ENCODE measurements around the gene EIF3F. TPM values are rescaled to one million over a fixed set of nuclear protein-coding genes. Genes with fewer than 3 reads are reported as not detected.

EIF3F gene
- total and polyA plus RNA-seq, 2 of the 8 experiments (the other 6 are each of a cell fraction or from before 2014, with no cell fraction given): 222 to 388 TPM

DNA sequence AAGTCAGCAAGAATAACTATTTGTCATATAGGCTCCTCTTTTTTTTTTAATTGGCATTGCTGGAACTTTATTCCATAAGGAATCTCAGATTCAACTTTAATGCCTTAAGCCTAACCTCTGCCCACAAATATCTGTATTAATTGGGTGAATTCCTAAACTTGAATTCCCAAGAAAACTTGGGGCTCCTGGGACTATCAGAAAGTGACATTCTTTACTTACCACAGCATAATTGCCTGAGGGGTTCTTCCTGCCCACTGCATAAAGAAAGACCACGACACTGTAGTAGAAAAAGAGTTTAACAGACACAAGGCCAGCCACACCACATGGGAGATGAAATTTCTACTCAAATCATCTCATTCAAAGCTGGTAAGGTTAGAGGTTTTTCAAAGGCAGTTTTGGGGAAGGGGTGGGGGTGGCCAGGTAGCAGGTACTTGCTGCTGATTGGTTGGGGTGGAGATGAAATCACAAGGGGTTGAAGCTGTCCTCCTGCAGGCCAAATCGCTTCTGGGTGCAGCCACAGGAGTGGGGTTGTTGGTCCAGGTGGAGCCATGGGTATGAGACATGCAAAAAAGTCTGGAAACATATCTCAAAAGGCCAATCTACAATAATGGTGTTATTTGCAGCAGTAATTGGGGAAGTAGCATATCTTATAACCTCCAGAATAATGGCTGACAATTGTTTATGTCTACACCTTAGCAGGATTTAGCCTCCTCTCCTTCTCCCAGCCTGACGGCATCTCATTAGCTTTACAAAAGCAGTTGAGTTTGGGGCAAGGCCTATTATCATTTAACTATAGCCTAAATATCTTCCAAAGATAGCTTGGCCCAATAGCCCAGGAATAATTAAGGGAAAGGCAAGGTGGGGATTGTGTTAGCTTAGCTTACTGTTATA, 17.1 kb upstream of the EIF3F start:
- peak overlapping the region; percentile 59 for H4K91ac ChIP-seq (replicated peaks; ENCODE audit: insufficient read length, low read length)
- H2BK20ac ChIP-seq (ENCODE audit: low read length): no peak overlapping the region; the same call in 1 of the 2 replicates
- no peak overlapping the region for H3K27ac ChIP-seq (ENCODE audit: low read depth, low read length)
- H3K18ac ChIP-seq (ENCODE audit: extremely low read depth, low read length): peak overlapping the region; percentile 66; the same call in 1 of the 2 replicates
- H2BK15ac ChIP-seq (ENCODE audit: low read length): no peak overlapping the region
- DNase-seq (ENCODE audit: low read depth in 1 of 2, low spot score in 2 of 2): peak in 1 of 2 experiments; percentile 21
- no peaks in the 10 kb centered on the region for H3K79me2 ChIP-seq (ENCODE audit: control insufficient read depth in 1 of 2, insufficient read depth in 2 of 2, low read length in 2 of 2)
- 0 out of 2 replicates have a peak overlapping the region, but pooled peaks have one; percentile 51 for H2BK12ac ChIP-seq (ENCODE audit: low read depth, low read length)
- H3K36me3 ChIP-seq (ENCODE audit: control insufficient read depth in 2 of 4, insufficient read depth in 4 of 4, low read length in 3 of 4): no peaks in the 10 kb centered on the region
- H4K20me1 ChIP-seq (replicated peaks in 1 of 2; ENCODE audit: control insufficient read depth in 1 of 2, insufficient read depth in 2 of 2, low read length in 2 of 2): no peaks in the 10 kb centered on the region
- CTCF ChIA-PET (ENCODE audit: partially characterized antibody): interaction anchor here (1.1 to 2.1 kb wide), 5 partner anchors 16 to 65 kb away, joined by 3 to 5 read pairs (median 3); no protein-coding TSS in a partner anchor
- no peak overlapping the region for H2BK120ac ChIP-seq (replicated peaks; ENCODE audit: low read depth, low read length)
- no peak overlapping the region for H3K4ac ChIP-seq (replicated peaks; ENCODE audit: insufficient read length, low read depth, low read length)
- H3K23me2 ChIP-seq (ENCODE audit: low read depth, low read length): no peaks in the 10 kb centered on the region
- H3K79me1 ChIP-seq (ENCODE audit: low read depth, low read length): no peaks in the 10 kb centered on the region
- no peak overlapping the region for H3K56ac ChIP-seq (replicated peaks; ENCODE audit: insufficient read length, low read depth, low read length)
- H3K4me1 ChIP-seq (replicated peaks in 1 of 4; ENCODE audit: control insufficient read depth in 3 of 4, insufficient read depth in 4 of 4, low read length in 3 of 4): peaks cover 0 to 6% (median 3%) of the 10 kb centered on the region in 4 experiments; a peak in 3 of 7 replicates
- TF ChIP-seq POLR2A (IDR thresholded peaks at IDR 0.05; ENCODE audit: control extremely low read depth in 1 of 2, low read depth in 2 of 2, low read length in 2 of 2): peak in 1 of 2 experiments; percentile 37; a peak in 1 of 3 replicates
- TF ChIP-seq, protein P1, sequence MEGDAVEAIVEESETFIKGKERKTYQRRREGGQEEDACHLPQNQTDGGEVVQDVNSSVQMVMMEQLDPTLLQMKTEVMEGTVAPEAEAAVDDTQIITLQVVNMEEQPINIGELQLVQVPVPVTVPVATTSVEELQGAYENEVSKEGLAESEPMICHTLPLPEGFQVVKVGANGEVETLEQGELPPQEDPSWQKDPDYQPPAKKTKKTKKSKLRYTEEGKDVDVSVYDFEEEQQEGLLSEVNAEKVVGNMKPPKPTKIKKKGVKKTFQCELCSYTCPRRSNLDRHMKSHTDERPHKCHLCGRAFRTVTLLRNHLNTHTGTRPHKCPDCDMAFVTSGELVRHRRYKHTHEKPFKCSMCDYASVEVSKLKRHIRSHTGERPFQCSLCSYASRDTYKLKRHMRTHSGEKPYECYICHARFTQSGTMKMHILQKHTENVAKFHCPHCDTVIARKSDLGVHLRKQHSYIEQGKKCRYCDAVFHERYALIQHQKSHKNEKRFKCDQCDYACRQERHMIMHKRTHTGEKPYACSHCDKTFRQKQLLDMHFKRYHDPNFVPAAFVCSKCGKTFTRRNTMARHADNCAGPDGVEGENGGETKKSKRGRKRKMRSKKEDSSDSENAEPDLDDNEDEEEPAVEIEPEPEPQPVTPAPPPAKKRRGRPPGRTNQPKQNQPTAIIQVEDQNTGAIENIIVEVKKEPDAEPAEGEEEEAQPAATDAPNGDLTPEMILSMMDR (IDR thresholded peaks at IDR 0.05; ENCODE audit: control extremely low read depth in 1 of 3, insufficient read depth in 1 of 3, low read depth in 1 of 3, low read length in 3 of 3): peak in 1 of 3 experiments; percentile 1; a peak in 1 of 4 replicates
- TF ChIP-seq, protein P2, sequence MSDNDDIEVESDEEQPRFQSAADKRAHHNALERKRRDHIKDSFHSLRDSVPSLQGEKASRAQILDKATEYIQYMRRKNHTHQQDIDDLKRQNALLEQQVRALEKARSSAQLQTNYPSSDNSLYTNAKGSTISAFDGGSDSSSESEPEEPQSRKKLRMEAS (IDR thresholded peaks at IDR 0.05): no peak
- no peaks in the 10 kb centered on the region for H3K9me3 ChIP-seq (ENCODE audit: insufficient read depth in 2 of 2, low read depth in 1 of 2, low read length in 1 of 2)
- no peak overlapping the region for H3K9ac ChIP-seq (replicated peaks in 1 of 4; ENCODE audit: extremely low read depth in 1 of 4, low read depth in 3 of 4, low read length in 3 of 4)
- peak overlapping the region; percentile 66; the same call in 1 of the 2 replicates for H2AFZ ChIP-seq (ENCODE audit: low read length)
- H3K4me2 ChIP-seq (ENCODE audit: insufficient read depth in 1 of 2, low read depth in 2 of 2, low read length in 2 of 2): peak overlapping the region; percentile 49 to 61
- no peaks in the 10 kb centered on the region for H3K27me3 ChIP-seq (replicated peaks in 1 of 4; ENCODE audit: control insufficient read depth in 3 of 4, extremely low read depth in 1 of 4, insufficient read depth in 3 of 4, low read length in 3 of 4)
- peak overlapping the region; percentile 9 for H4K5ac ChIP-seq (ENCODE audit: insufficient read length, low read depth, low read length)
- H3K14ac ChIP-seq (ENCODE audit: insufficient read length): no peak overlapping the region
- no peak for FAIRE-seq
- peak overlapping the region; percentile 29; the same call in 1 of the 2 replicates for H2BK5ac ChIP-seq (ENCODE audit: low read depth, low read length)
- 49% methylated on average over 3 of the region's 3 CpGs; no CpG with 5 or more reads in 1 of the 2 experiments for WGBS, 2 experiments (ENCODE audit: extremely low coverage in 1 of 2, insufficient coverage in 1 of 2, insufficient read length in 1 of 2, insufficient replicate concordance in 2 of 2, low coverage in 1 of 2, low lambda C conversion rate in 2 of 2, missing lambda C conversion rate in 1 of 2)
- H3K4me3 ChIP-seq (ENCODE audit: extremely low read depth in 1 of 4, insufficient read depth in 2 of 4, low read depth in 3 of 4, low read length in 4 of 4): peak overlapping the region in 1 of 4 experiments; percentile 23; a peak in 1 of 8 replicates
- H3K23ac ChIP-seq (ENCODE audit: insufficient read length): no peak overlapping the region
- no peak overlapping the region for H2AK5ac ChIP-seq (ENCODE audit: low read depth, low read length)
- POLR2A ChIA-PET (ENCODE audit: partially characterized antibody): interaction anchor here (1.1 to 2.2 kb wide), 5 partner anchors 10 to 64 kb away, joined by 3 to 8 read pairs (median 4); partner anchors contain the start of gene EIF3F
- H4K8ac ChIP-seq (ENCODE audit: extremely low read depth, insufficient read depth, low read length): no peak overlapping the region

Measured in H1 (cell line).